Stimulated activated CD8-positive, alpha-beta memory T cell treated with anti-CD3 and anti-CD28 coated beads, Interleukin-15, amount 100 ng/mL, for 48 hours (primary cell): ENCODE results near the gene SPDEF.

ENCODE experiments used
- DNase-seq, 2 donors: peaks; one replicate each; pipeline ENCODE4 v3.0.0-alpha.2; 2020; ENCODE audit warnings: low read depth in 2 of 2

SPDEF gene

GRCh38 chr6:34544776-34545471, 11.2 kb downstream of the SPDEF start:
- no peak for DNase-seq

- DNase-seq: no peak
Observed at GRCh38 chr6:34544052-34544604, 12.0 kb downstream of the SPDEF start.

- DNase-seq: no peak
Observed at GRCh38 chr6:34543421-34543820, 12.7 kb downstream of the SPDEF start.

- no peak for DNase-seq
Observed at GRCh38 chr6:34540841-34541240, 15.3 kb downstream of the SPDEF start.

GRCh38 chr6:34540222-34540621, 15.9 kb downstream of the SPDEF start:
- DNase-seq: no peak

- no peak for DNase-seq
Observed at GRCh38 chr6:34539181-34539580, 16.9 kb downstream of the SPDEF start.

- DNase-seq: no peak
Observed at GRCh38 chr6:34538581-34538980, 17.5 kb downstream of the SPDEF start.

GRCh38 chr6:34537922-34538550, 18.1 kb downstream of the SPDEF start:
- DNase-seq: no peak

- no peak for DNase-seq
Observed at GRCh38 chr6:34536959-34537848, 18.9 kb downstream of the SPDEF start.

GRCh38 chr6:34536251-34536958, 19.7 kb downstream of the SPDEF start:
- DNase-seq: no peak

- DNase-seq: no peak
Observed at GRCh38 chr6:34535646-34536045, 20.5 kb downstream of the SPDEF start.

GRCh38 chr6:34535199-34535598, 20.9 kb downstream of the SPDEF start:
- no peak for DNase-seq

GRCh38 chr6:34534656-34535055, 21.5 kb downstream of the SPDEF start:
- no peak for DNase-seq

- no peak for DNase-seq
Observed at GRCh38 chr6:34534146-34534545, 22.0 kb downstream of the SPDEF start.

- DNase-seq: no peak
Observed at GRCh38 chr6:34532230-34532629, 23.9 kb downstream of the SPDEF start.

GRCh38 chr6:34531580-34532201, 24.4 kb downstream of the SPDEF start:
- no peak for DNase-seq

GRCh38 chr6:34530753-34531365, 25.3 kb downstream of the SPDEF start:
- no peak for DNase-seq

- DNase-seq: no peak
Observed at GRCh38 chr6:34529665-34530327, 26.3 kb downstream of the SPDEF start.

GRCh38 chr6:34528996-34529664, 27.0 kb downstream of the SPDEF start:
- DNase-seq: no peak
